Measurements from ENCODE around the gene MORN5.

- TF ChIP-seq CREB1 (IDR thresholded peaks at IDR 0.05; ENCODE audit: low read depth): no peak
- TF ChIP-seq TAF1 (IDR thresholded peaks at IDR 0.05; ENCODE audit: low read depth): no peak
- no peak for TF ChIP-seq NFIC (IDR thresholded peaks at IDR 0.05)
- TF ChIP-seq TEAD4 (IDR thresholded peaks at IDR 0.05): no peak
- TF ChIP-seq MAX (IDR thresholded peaks at IDR 0.05): no peak
- TF ChIP-seq EP300 (IDR thresholded peaks at IDR 0.05; ENCODE audit: borderline replicate concordance): no peak
- no peak for TF ChIP-seq CEBPB (IDR thresholded peaks at IDR 0.05)
Measured at GRCh38 chr9:122180633-122181032, 20.9 kb downstream of the MORN5 start.
